Ascending aorta (tissue), 2 donors: ENCODE data around the gene HENMT1. TPM values are rescaled to one million over a fixed set of nuclear protein-coding genes. Genes with fewer than 3 reads are reported as not detected.
A peak's percentile ranks its signal among the peaks of the same experiment; 100 is the strongest.
"Not testable (repeated sequence)": the region's sequence is repeated elsewhere in the genome, so short reads cannot be mapped to it uniquely, and the experiment has no call there.

Experiments used
- DNase-seq, 2 donors: peaks; one replicate each; pipeline ENCODE4 v3.0.0-alpha.2; 2019; ENCODE audit warnings: low spot score in 2 of 2
- H3K27ac ChIP-seq, 2 donors: fragments of 200-600 bp; sonication (generic); one replicate each; pipeline ENCODE4 v1.5.1; 2016 to 2017; ENCODE audit warnings: mild to moderate bottlenecking in 1 of 2
- H3K27me3 ChIP-seq: fragments of 200-600 bp; sonication (generic); one replicate; pipeline ENCODE4 v1.5.1; 2017
- H3K36me3 ChIP-seq, 2 donors: fragments of 200-600 bp; sonication (generic); one replicate each; pipeline ENCODE4 v1.5.1; 2016
- H3K4me1 ChIP-seq, 2 donors: fragments of 200-600 bp; sonication (generic); one replicate each; pipeline ENCODE4 v1.5.1; 2016 to 2017; ENCODE audit warnings: mild to moderate bottlenecking in 1 of 2
- H3K4me3 ChIP-seq, 2 donors: fragments of 200-600 bp; sonication (generic); one replicate each; pipeline ENCODE4 v1.5.1; 2016 to 2017; ENCODE audit warnings: mild to moderate bottlenecking in 1 of 2
- H3K9me3 ChIP-seq, 2 donors: fragments of 200-600 bp; sonication (generic); one replicate each; pipeline ENCODE4 v1.5.1; 2016
- intact Hi-C: fragments of 100-400 bp; cut with DNase I; formaldehyde crosslinking; loops from one replicate; pipeline ENCODE4 v1.15.1; 2023
- total RNA-seq: library from RNA; depleted of rRNA; stranded (reverse); fragments of >200 nt; gene quantifications from one replicate; pipeline ENCODE4 v1.1.0, GENCODE V29; 2016
- TF ChIP-seq, protein P1 (sequence below), 3 experiments: fragments of 200-600 bp in 2 of 3; fragments of 450-650 bp in 1 of 3; sonication (generic) in 2 of 3; IDR thresholded peaks; one replicate each; pipeline ENCODE4 v1.5.1; 2016 to 2019; ENCODE audit warnings: antibody characterized with exemption in 3 of 3, mild to moderate bottlenecking in 1 of 3, moderate library complexity in 1 of 3

The HENMT1 gene
- not detected for total RNA-seq

DNA sequence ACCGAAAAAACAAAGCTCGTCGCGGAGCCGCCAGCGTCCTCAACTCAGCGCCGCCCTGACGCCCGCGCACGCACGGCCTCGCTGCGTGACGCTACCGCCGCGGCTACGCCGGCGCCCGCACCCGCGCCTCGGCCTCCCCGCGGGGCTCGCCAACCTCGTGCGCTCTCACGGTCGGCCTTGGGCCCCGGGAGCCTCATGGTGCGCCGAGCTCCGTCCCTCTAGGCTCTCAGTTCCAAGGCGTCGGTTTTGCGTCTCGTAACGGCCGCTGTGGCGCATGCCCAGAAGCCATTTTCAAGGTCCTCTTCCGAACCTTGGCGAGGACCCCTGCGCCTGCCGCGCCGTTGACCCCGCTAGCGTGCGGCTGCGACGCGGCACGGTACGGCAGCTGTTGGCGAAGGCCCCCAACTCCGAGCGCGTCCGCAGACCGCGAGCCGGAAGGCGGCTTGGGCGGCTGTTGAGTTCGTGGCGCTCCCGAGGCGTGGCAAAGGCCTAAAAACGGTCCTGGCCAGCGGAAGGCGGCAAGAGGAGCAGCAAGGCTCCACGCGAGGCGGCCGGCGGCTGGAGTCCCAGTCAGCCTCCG is at the start of gene HENMT1:
Gene HENMT1, minus strand, starts transcription at position 64 of the 580 bp plus-strand sequence. CDS start 1,209 bp downstream, outside the sequence.
- TF ChIP-seq, protein P1, sequence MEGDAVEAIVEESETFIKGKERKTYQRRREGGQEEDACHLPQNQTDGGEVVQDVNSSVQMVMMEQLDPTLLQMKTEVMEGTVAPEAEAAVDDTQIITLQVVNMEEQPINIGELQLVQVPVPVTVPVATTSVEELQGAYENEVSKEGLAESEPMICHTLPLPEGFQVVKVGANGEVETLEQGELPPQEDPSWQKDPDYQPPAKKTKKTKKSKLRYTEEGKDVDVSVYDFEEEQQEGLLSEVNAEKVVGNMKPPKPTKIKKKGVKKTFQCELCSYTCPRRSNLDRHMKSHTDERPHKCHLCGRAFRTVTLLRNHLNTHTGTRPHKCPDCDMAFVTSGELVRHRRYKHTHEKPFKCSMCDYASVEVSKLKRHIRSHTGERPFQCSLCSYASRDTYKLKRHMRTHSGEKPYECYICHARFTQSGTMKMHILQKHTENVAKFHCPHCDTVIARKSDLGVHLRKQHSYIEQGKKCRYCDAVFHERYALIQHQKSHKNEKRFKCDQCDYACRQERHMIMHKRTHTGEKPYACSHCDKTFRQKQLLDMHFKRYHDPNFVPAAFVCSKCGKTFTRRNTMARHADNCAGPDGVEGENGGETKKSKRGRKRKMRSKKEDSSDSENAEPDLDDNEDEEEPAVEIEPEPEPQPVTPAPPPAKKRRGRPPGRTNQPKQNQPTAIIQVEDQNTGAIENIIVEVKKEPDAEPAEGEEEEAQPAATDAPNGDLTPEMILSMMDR (IDR thresholded peaks at IDR 0.05) = no peak
- peak in 1 of 2 donors; percentile 78 for DNase-seq
- Histone ChIP-seq H3K4me1 (peaks cover 0 to 3% of the 10 kb centered on the region in 2 donors), H3K9me3 (no peaks in the 10 kb centered on the region), H3K27ac (peak within 1 kb of the TSS; percentile 92 to 93), H3K4me3 (peak within 1 kb of the TSS; percentile 74 to 87), H3K36me3 (no peaks in the 10 kb centered on the region), H3K27me3 (no peaks in the 10 kb centered on the region)
- intact Hi-C loops = loop anchor here (2.0 to 10.0 kb wide), 2 partner anchors 32 to 84 kb away; partner anchors contain the start of genes PRPF38B and STXBP3

- no peaks in the 10 kb centered on the region for H3K36me3 ChIP-seq
- no peak overlapping the region for H3K4me3 ChIP-seq
- H3K27me3 ChIP-seq = no peaks in the 10 kb centered on the region
- DNase-seq = no peak
- no peak overlapping the region for H3K27ac ChIP-seq
- no peaks in the 10 kb centered on the region for H3K9me3 ChIP-seq
- TF ChIP-seq, protein P1 (IDR thresholded peaks at IDR 0.05) = peak in 1 of 3 experiments; percentile 15
- intact Hi-C loops = no loop called here
- peaks cover 0 to 6% of the 10 kb centered on the region in 2 donors for H3K4me1 ChIP-seq
Observed at GRCh38 chr1:108708691-108709660, 48.1 kb upstream of the HENMT1 start.

DNA sequence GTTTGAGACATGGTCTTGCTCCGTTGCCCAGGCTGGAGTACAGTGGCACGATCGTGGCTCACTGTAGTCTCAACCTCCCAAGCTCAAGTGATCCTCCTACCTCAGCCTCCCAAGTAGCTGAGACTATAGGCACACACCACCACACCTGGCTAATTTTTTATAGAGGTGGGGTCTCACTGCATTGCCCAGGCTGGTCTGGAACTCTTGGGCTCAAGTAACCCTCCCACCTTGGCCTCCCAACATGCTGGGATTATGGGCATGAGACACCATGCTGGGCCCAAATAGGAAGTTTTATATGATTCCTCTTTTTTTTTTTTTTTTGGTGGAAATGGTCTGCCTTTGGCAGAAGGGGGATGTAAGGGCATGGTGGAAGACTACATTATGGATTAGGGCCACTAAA is 45.8 kb upstream of the HENMT1 start:
- no peaks in the 10 kb centered on the region for H3K9me3 ChIP-seq
- no peak overlapping the region for H3K27ac ChIP-seq
- TF ChIP-seq, protein P1 (IDR thresholded peaks at IDR 0.05) = no peak
- no peaks in the 10 kb centered on the region for H3K27me3 ChIP-seq
- DNase-seq = no peak
- H3K4me1 ChIP-seq = peaks cover 0 to 6% of the 10 kb centered on the region in 2 donors
- intact Hi-C loops = no loop called here
- peaks cover 0 to under 1% of the 10 kb centered on the region in 2 donors for H3K36me3 ChIP-seq
- no peak overlapping the region for H3K4me3 ChIP-seq

- no peak overlapping the region for H3K4me3 ChIP-seq
- DNase-seq = no peak
- no peaks in the 10 kb centered on the region for H3K27me3 ChIP-seq
- H3K36me3 ChIP-seq = peaks cover 6 to 22% of the 10 kb centered on the region in 2 donors
- H3K4me1 ChIP-seq = peaks cover 0 to 6% of the 10 kb centered on the region in 2 donors
- TF ChIP-seq, protein P1 (IDR thresholded peaks at IDR 0.05) = no peak
- H3K27ac ChIP-seq = peak overlapping the region in 1 of 2 donors; percentile 21
- H3K9me3 ChIP-seq = no peaks in the 10 kb centered on the region
- intact Hi-C loops = no loop called here
Observed at GRCh38 chr1:108704496-108704895, 43.6 kb upstream of the HENMT1 start.

- H3K27me3 ChIP-seq = no peaks in the 10 kb centered on the region
- H3K4me1 ChIP-seq = peaks cover 0 to 6% of the 10 kb centered on the region in 2 donors
- H3K4me3 ChIP-seq = no peak overlapping the region
- TF ChIP-seq, protein P1 (IDR thresholded peaks at IDR 0.05) = no peak
- DNase-seq = no peak
- intact Hi-C loops = no loop called here
- H3K9me3 ChIP-seq = no peaks in the 10 kb centered on the region
- peaks cover 11 to 28% of the 10 kb centered on the region in 2 donors for H3K36me3 ChIP-seq
- H3K27ac ChIP-seq = peak overlapping the region in 1 of 2 donors; percentile 21
Observed at GRCh38 chr1:108703939-108704338, 43.0 kb upstream of the HENMT1 start.

- H3K27me3 ChIP-seq, DNase-seq, H3K4me1 ChIP-seq, H3K4me3 ChIP-seq, H3K27ac ChIP-seq, H3K9me3 ChIP-seq, intact Hi-C loops: not testable (repeated sequence)
- peaks cover 27 to 46% of the 10 kb centered on the region in 2 donors for H3K36me3 ChIP-seq
Observed at GRCh38 chr1:108702109-108702508, 41.2 kb upstream of the HENMT1 start.
